Mesenchymal stem cell (in vitro differentiated cells and primary cell): Measurements from ENCODE around the gene FAM222B. TPM values are rescaled to one million over a fixed set of nuclear protein-coding genes. Genes with fewer than 3 reads are reported as not detected.

Experiments
- DNase-seq: peaks from one replicate; pipeline ENCODE4 v3.0.0-alpha.2; 2013
- H2AFZ ChIP-seq: one replicate; pipeline ENCODE4 v1.6.1; 2013; ENCODE audit warnings: low read depth, mild to moderate bottlenecking, control low read depth, inconsistent platforms, low read length, moderate library complexity
- H2AK5ac ChIP-seq: 2 replicates; pipeline ENCODE4 v1.6.1; 2013; ENCODE audit warnings: low read length, moderate library complexity, mild to moderate bottlenecking, inconsistent platforms; ENCODE audit not compliant: severe bottlenecking
- H2BK120ac ChIP-seq: one replicate; pipeline ENCODE4 v1.6.1; 2013; ENCODE audit warnings: low read depth, mild to moderate bottlenecking, inconsistent platforms, low read length, moderate library complexity
- H2BK12ac ChIP-seq, 2 experiments: one replicate each; pipeline ENCODE4 v1.6.1; 2013; ENCODE audit warnings: inconsistent platforms in 2 of 2, low read length in 2 of 2, mild to moderate bottlenecking in 2 of 2, moderate library complexity in 2 of 2, control low read depth in 1 of 2
- H2BK15ac ChIP-seq: one replicate; pipeline ENCODE4 v1.6.1; 2013; ENCODE audit warnings: mild to moderate bottlenecking, low read depth, inconsistent platforms; ENCODE audit not compliant: poor library complexity, severe bottlenecking
- H2BK5ac ChIP-seq: 2 replicates; pipeline ENCODE4 v1.6.1; 2013; ENCODE audit warnings: low read depth, mild to moderate bottlenecking, low read length, control low read depth, inconsistent platforms; ENCODE audit not compliant: poor library complexity, severe bottlenecking
- H3K14ac ChIP-seq, 2 experiments: one replicate each; pipeline ENCODE4 v1.6.1; 2013; ENCODE audit warnings: inconsistent platforms in 2 of 2, low read length in 2 of 2, control low read depth in 1 of 2, mild to moderate bottlenecking in 1 of 2, moderate library complexity in 1 of 2
- H3K18ac ChIP-seq, 2 experiments: one replicate each; pipeline ENCODE4 v1.6.1; 2013; ENCODE audit warnings: inconsistent platforms in 2 of 2, low read length in 2 of 2, control low read depth in 1 of 2, low read depth in 1 of 2, mild to moderate bottlenecking in 1 of 2
- H3K23ac ChIP-seq, 2 experiments: one replicate each; pipeline ENCODE4 v1.6.1; 2013; ENCODE audit warnings: inconsistent platforms in 2 of 2, low read length in 2 of 2, mild to moderate bottlenecking in 2 of 2, moderate library complexity in 2 of 2, control low read depth in 1 of 2
- H3K27ac ChIP-seq: 2 replicates; pipeline ENCODE4 v1.5.1; 2013; ENCODE audit warnings: mild to moderate bottlenecking, moderate library complexity, low read length, control low read depth, inconsistent platforms; ENCODE audit not compliant: poor library complexity, severe bottlenecking
- H3K27me3 ChIP-seq, 2 experiments: 2 replicates each; pipeline versions ENCODE4 v1.6.1 to v1.7.0; 2013; ENCODE audit warnings: low read length in 2 of 2, mild to moderate bottlenecking in 2 of 2, moderate library complexity in 2 of 2, control low read depth in 1 of 2, inconsistent platforms in 1 of 2; ENCODE audit not compliant: control insufficient read depth in 1 of 2, insufficient read depth in 1 of 2
- H3K36me3 ChIP-seq, 2 experiments: 2 replicates each; pipeline versions ENCODE4 v1.6.1 to v1.7.0; 2013; ENCODE audit warnings: low read length in 2 of 2, control low read depth in 1 of 2, inconsistent platforms in 1 of 2, low read depth in 1 of 2, mild to moderate bottlenecking in 1 of 2; ENCODE audit not compliant: insufficient read depth in 2 of 2, control insufficient read depth in 1 of 2
- H3K4ac ChIP-seq, 2 experiments: one replicate each; pipeline ENCODE4 v1.6.1; 2013; ENCODE audit warnings: inconsistent platforms in 2 of 2, low read length in 2 of 2, mild to moderate bottlenecking in 2 of 2, moderate library complexity in 2 of 2, control low read depth in 1 of 2, low read depth in 1 of 2
- H3K4me1 ChIP-seq: 2 replicates; pipeline ENCODE4 v1.6.1; 2013; ENCODE audit warnings: low read depth, low read length, control low read depth; ENCODE audit not compliant: control insufficient read depth, insufficient read depth
- H3K4me2 ChIP-seq: 2 replicates; pipeline ENCODE4 v1.6.1; 2013; ENCODE audit warnings: low read length, mild to moderate bottlenecking, inconsistent platforms; ENCODE audit not compliant: poor library complexity, severe bottlenecking
- H3K4me3 ChIP-seq, 2 experiments: 2 replicates each; pipeline versions ENCODE4 v1.5.1 to v1.7.0; 2013; ENCODE audit warnings: low read length in 2 of 2, mild to moderate bottlenecking in 2 of 2, control low read depth in 1 of 2, low read depth in 1 of 2; ENCODE audit not compliant: insufficient read depth in 1 of 2
- H3K79me1 ChIP-seq: replicated peaks from 2 replicates; pipeline ENCODE4 v1.6.1; 2013; ENCODE audit warnings: mild to moderate bottlenecking, control low read depth, low read length, inconsistent platforms; ENCODE audit not compliant: poor library complexity, severe bottlenecking
- H3K9ac ChIP-seq: 2 replicates; pipeline ENCODE4 v1.7.0; 2013; ENCODE audit warnings: mild to moderate bottlenecking, low read length, moderate library complexity
- H3K9me3 ChIP-seq: 2 replicates; pipeline ENCODE4 v1.7.0; 2013; ENCODE audit warnings: mild to moderate bottlenecking, low read length; ENCODE audit not compliant: control insufficient read depth
- H4K8ac ChIP-seq: one replicate; pipeline ENCODE4 v1.6.1; 2013; ENCODE audit warnings: inconsistent platforms, mild to moderate bottlenecking, low read length, moderate library complexity
- H4K91ac ChIP-seq: one replicate; pipeline ENCODE4 v1.6.1; 2013; ENCODE audit warnings: mild to moderate bottlenecking, low read length, inconsistent platforms
- WGBS: methylation state at CpG from one replicate; pipeline ENCODE4 v1.1.7; 2013; ENCODE audit warnings: mixed read lengths; 5-methylcytosine and 5-hydroxymethylcytosine counted together
- polyA plus RNA-seq, 2 experiments: library from polyadenylated mRNA; stranded (reverse); fragments of 200-250 nt; gene quantifications; one replicate each; pipeline ENCODE4 v1.2.3, GENCODE V29; 2013

The FAM222B gene, protein sequence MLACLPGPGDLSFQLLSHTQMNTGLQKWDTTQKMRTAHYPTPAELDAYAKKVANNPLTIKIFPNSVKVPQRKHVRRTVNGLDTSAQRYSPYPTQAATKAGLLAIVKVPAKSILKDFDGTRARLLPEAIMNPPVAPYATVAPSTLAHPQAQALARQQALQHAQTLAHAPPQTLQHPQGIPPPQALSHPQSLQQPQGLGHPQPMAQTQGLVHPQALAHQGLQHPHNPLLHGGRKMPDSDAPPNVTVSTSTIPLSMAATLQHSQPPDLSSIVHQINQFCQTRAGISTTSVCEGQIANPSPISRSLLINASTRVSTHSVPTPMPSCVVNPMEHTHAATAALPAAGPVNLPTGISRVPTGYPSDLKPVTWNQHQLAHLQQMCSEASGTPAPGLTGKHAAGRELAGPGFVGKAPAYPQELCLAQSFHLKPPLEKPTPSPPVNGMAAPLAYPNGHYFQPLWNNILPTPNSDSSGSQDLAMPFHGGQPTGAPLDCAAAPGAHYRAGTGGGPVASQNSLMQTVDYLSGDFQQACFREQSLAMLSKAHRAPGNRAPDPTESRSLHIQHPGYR
- polyA plus RNA-seq (2013, experiment 1 of 2), result 44.5 TPM
- polyA plus RNA-seq (2013, experiment 2 of 2), result 42.8 TPM

DNA sequence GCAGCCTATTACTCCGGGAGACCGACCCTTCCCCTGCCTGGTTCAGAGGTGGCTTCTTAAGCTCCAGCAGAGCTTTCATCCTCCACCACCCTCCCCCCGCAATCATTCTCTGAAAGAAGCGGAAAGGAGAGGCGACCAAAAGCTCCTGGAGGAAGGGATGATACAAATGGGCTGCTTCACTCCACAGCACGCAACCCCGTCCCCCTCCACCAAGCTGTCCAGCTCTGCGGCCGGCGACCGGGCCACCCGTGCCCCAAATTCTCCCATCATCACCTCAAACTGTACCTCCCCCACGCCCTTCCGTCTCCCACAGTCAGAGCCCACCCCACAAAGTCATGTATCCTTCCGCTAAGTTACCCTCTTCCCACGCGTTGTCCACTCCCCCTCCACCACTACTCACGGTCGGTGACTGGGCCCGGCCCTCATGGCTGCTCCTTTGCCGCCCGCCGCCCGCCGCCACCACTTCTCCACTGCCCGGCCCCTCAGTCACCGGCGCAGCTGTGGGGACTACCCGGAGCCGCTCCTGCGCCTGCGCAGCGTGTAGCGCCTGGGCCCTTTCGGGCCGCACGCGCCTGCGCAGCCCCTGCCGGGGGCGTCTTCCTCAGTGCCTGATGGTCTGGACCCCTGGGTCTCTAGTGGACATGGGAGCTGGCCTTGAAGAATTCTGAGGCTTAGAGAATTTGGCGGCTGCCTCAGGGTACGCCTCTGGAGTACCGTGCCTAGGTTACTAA is at the start of gene FAM222B:
Gene FAM222B (minus strand): TSS at position 509 of the 731 bp plus-strand sequence. CDS start 76,123 bp downstream, outside the sequence.
- Histone ChIP-seq H3K14ac (peak within 1 kb of the TSS in 1 of 2 experiments; percentile 73), H3K27me3 (no peaks in the 10 kb centered on the region), H3K4me3 (peak within 1 kb of the TSS; percentile 80 to 95), H3K4ac (peak within 1 kb of the TSS; percentile 27 to 97), H3K36me3 (no peaks in the 10 kb centered on the region), H3K18ac (peak within 1 kb of the TSS; percentile 61 to 100), H2BK5ac (no peak within 1 kb of the TSS), H2BK15ac (peak within 1 kb of the TSS; percentile 50), H2BK120ac (no peak within 1 kb of the TSS), H2AFZ (peak within 1 kb of the TSS; percentile 96), H3K23ac (peak within 1 kb of the TSS in 1 of 2 experiments; percentile 93), H3K4me1 (peaks cover 10% of the 10 kb centered on the region), H3K4me2 (peak within 1 kb of the TSS; percentile 90), H4K8ac (peak within 1 kb of the TSS; percentile 99), H3K79me1 (peaks cover 3% of the 10 kb centered on the region), H3K27ac (peak within 1 kb of the TSS; percentile 60), H2AK5ac (no peak within 1 kb of the TSS), H3K9ac (peak within 1 kb of the TSS; percentile 91), H4K91ac (peak within 1 kb of the TSS; percentile 67), H2BK12ac (peak within 1 kb of the TSS in 1 of 2 experiments; percentile 71), H3K9me3 (no peaks in the 10 kb centered on the region)
- WGBS, result 1% methylated on average over 42 of the region's 44 CpGs
- peak; percentile 90 for DNase-seq

DNA sequence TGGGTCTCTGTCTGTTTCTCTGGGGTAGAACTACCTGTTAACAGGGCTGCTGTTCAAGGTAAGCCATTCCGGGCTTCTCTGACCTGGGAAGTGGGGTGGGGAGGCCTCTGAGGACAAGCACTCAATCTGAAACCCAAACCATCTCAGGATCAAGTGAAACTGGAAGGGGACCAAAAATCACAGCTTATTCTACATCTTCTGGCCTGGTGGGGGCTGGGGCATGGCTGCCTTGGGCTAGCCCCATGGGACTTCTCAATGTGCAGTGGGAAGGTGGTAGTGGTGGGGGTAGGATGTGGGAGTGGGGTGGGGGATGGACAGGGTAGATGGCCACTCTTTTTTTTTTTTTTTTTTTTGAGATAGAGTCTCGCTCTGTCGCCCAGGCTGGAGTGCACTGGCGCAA is 49.4 kb upstream of the FAM222B start:
- 100% methylated on average over 4 of the region's 4 CpGs for WGBS
- H3K36me3 ChIP-seq, result peaks cover 23 to 25% of the 10 kb centered on the region in 2 experiments
- H2BK5ac ChIP-seq, result peak overlapping the region; percentile 40
- no peak overlapping the region for H3K14ac ChIP-seq
- peaks cover 30% of the 10 kb centered on the region for H3K79me1 ChIP-seq
- no peaks in the 10 kb centered on the region for H3K9me3 ChIP-seq
- no peak overlapping the region for H4K91ac ChIP-seq
- H2AFZ ChIP-seq, result no peak overlapping the region
- no peak overlapping the region for H3K4me2 ChIP-seq
- H3K4me1 ChIP-seq, result peaks cover 20% of the 10 kb centered on the region
- H2BK12ac ChIP-seq, result no peak overlapping the region
- H3K23ac ChIP-seq, result no peak overlapping the region
- no peak overlapping the region for H3K9ac ChIP-seq
- H2AK5ac ChIP-seq, result peak overlapping the region; percentile 4
- no peak overlapping the region for H2BK15ac ChIP-seq
- no peak overlapping the region for H3K4ac ChIP-seq
- no peak overlapping the region for H3K18ac ChIP-seq
- DNase-seq, result no peak
- no peak overlapping the region for H4K8ac ChIP-seq
- H2BK120ac ChIP-seq, result no peak overlapping the region
- H3K4me3 ChIP-seq, result no peak overlapping the region
- H3K27me3 ChIP-seq, result no peaks in the 10 kb centered on the region
- no peak overlapping the region for H3K27ac ChIP-seq

DNA sequence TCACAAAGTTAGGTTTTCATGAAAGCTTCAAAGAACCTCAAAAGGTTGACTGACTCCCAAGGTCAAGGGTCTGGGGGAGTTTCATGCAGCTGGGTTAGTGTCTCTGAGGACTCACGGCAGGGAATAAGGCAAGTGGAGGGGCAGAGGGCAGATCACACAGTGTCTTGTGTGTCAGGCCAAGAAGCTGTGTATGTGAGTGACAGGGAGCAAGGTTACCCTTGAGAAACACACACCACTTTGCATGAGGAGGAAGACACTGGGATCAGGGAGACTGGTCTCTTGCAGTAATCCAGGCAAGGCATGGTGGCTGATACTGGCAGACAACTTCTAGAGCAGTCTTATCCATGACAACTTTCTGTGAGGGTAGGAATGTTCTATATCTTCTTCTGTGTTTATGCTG is 48.6 kb upstream of the FAM222B start:
- Histone ChIP-seq H3K4me1 (peaks cover 19% of the 10 kb centered on the region), H3K23ac (no peak overlapping the region), H2BK12ac (no peak overlapping the region), H3K4ac (no peak overlapping the region), H3K4me2 (no peak overlapping the region), H3K36me3 (peaks cover 30 to 32% of the 10 kb centered on the region in 2 experiments), H2AFZ (no peak overlapping the region), H2AK5ac (no peak overlapping the region), H4K8ac (no peak overlapping the region), H3K9me3 (no peaks in the 10 kb centered on the region), H3K14ac (no peak overlapping the region), H4K91ac (no peak overlapping the region), H3K79me1 (peaks cover 35% of the 10 kb centered on the region), H2BK120ac (no peak overlapping the region), H3K9ac (no peak overlapping the region), H3K18ac (no peak overlapping the region), H3K27ac (no peak overlapping the region), H2BK5ac (no peak overlapping the region), H3K4me3 (no peak overlapping the region), H3K27me3 (no peaks in the 10 kb centered on the region), H2BK15ac (no peak overlapping the region)
- DNase-seq, result no peak
- WGBS, result 86% methylated on average over 1 of the region's 1 CpG

DNA sequence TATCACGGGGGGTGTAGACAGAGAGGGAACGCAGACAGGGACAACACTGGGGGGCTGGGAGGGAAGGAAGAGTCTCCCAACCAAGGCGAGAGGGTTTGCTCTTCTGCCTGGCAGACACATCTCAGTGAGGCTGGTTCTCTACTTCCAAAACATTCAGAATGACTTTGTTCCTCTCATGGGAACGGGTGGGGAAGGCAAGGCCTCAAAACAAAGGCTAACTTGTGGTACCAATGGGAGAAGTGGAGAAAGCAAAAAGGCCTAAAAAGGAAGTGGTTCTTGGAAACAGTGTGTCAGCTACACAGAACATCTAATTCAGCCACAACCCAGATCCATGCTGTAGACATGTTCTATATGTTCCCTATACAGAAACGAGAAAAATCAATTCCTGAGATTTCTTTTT is 47.4 kb upstream of the FAM222B start:
- Histone ChIP-seq H2BK120ac (no peak overlapping the region), H3K79me1 (peaks cover 36% of the 10 kb centered on the region), H3K9ac (no peak overlapping the region), H3K27ac (no peak overlapping the region), H3K4me3 (no peak overlapping the region), H3K9me3 (no peaks in the 10 kb centered on the region), H3K27me3 (no peaks in the 10 kb centered on the region), H3K14ac (no peak overlapping the region), H3K4me2 (no peak overlapping the region), H3K4me1 (peaks cover 14% of the 10 kb centered on the region), H2AK5ac (no peak overlapping the region), H2AFZ (no peak overlapping the region), H3K4ac (no peak overlapping the region), H3K36me3 (peaks cover 41 to 44% of the 10 kb centered on the region in 2 experiments), H2BK5ac (no peak overlapping the region), H3K18ac (no peak overlapping the region), H2BK15ac (no peak overlapping the region), H2BK12ac (no peak overlapping the region), H4K91ac (no peak overlapping the region), H4K8ac (no peak overlapping the region), H3K23ac (no peak overlapping the region)
- WGBS, result 88% methylated on average over 3 of the region's 5 CpGs
- no peak for DNase-seq
